ENCODE results near the gene ETNK1.

- no peak for TF ChIP-seq EZH2 (IDR thresholded peaks at IDR 0.05)
- no peak for TF ChIP-seq CTCF (IDR thresholded peaks at IDR 0.05)
Measured at GRCh38 chr12:22653075-22653474, 28.1 kb downstream of the ETNK1 start.

Data from neural progenitor cell (in vitro differentiated cells).